Body of pancreas (tissue), 4 donors: ENCODE data around the gene TEAD1. TPM values are rescaled to one million over a fixed set of nuclear protein-coding genes. Genes with fewer than 3 reads are reported as not detected.

Source experiments
- ATAC-seq: fragments of 150-250 bp; one replicate; pipeline ENCODE4 v1.9.1; 2016
- DNase-seq, 4 donors: peaks; one replicate each; pipeline ENCODE4 v3.0.0-alpha.2; 2019
- H3K27ac ChIP-seq, 4 donors: fragments of 200-600 bp; sonication (generic); 1 replicate in 3 of 4; 2 replicates in 1 of 4; pipeline versions ENCODE4 v1.5.1 to v1.6.1; 2016 to 2019; ENCODE audit warnings: mild to moderate bottlenecking in 1 of 4, mixed read lengths in 1 of 4, moderate library complexity in 1 of 4
- H3K27me3 ChIP-seq, 2 donors: fragments of 200-600 bp; sonication (generic); one replicate each; pipeline ENCODE4 v1.6.0; 2016; ENCODE audit warnings: mild to moderate bottlenecking in 1 of 2
- H3K36me3 ChIP-seq, 2 donors: fragments of 200-600 bp; sonication (generic); replicated peaks in 1 of 2; 2 replicates each; pipeline ENCODE4 v1.5.1; 2016; ENCODE audit warnings: low read depth in 2 of 2; ENCODE audit not compliant: insufficient read depth in 1 of 2
- H3K4me1 ChIP-seq: fragments of 200-600 bp; sonication (generic); one replicate; pipeline ENCODE4 v1.6.0; 2016
- H3K4me3 ChIP-seq, 2 donors: fragments of 200-600 bp; sonication (generic); 1 replicate in 1 of 2; 2 replicates in 1 of 2; pipeline ENCODE4 v1.5.1; 2016 to 2019
- H3K9me3 ChIP-seq, 3 donors: fragments of 200-600 bp; sonication (generic); 1 replicate in 2 of 3; 2 replicates in 1 of 3; pipeline ENCODE4 v1.5.1; 2016
- CTCF ChIP-seq, 7 experiments: fragments of 450-650 bp in 4 of 7; fragments of 200-600 bp in 3 of 7; sonication (generic) in 3 of 7; IDR thresholded peaks; one replicate each; pipeline ENCODE4 v1.5.1; 2016 to 2019; ENCODE audit warnings: antibody characterized with exemption in 7 of 7
- POLR2A ChIP-seq, 3 donors: fragments of 450-650 bp; IDR thresholded peaks; one replicate each; pipeline ENCODE4 v1.6.1; 2016; ENCODE audit warnings: antibody characterized with exemption in 3 of 3, mild to moderate bottlenecking in 2 of 3
- WGBS, 2 donors: methylation state at CpG; one replicate each; pipeline ENCODE4 v1.1.5; 2017; 5-methylcytosine and 5-hydroxymethylcytosine counted together
- intact Hi-C: fragments of 100-400 bp; cut with DNase I; formaldehyde crosslinking; loops from one replicate; pipeline ENCODE4 v1.15.1; 2023
- total RNA-seq, 2 donors: library from RNA; depleted of rRNA; stranded (reverse); fragments of >200 nt; gene quantifications; one replicate each; pipeline ENCODE4 v1.1.0, GENCODE V29; 2016

Gene TEAD1
- total RNA-seq, 2 donors from 2014 or later: 36.9 to 55.0 TPM

- TF ChIP-seq POLR2A (IDR thresholded peaks at IDR 0.05): no peak
- no peak for TF ChIP-seq CTCF (IDR thresholded peaks at IDR 0.05)
- intact Hi-C loops: no loop called here
- H3K27me3 ChIP-seq: no peaks in the 10 kb centered on the region
- DNase-seq (no peak), ATAC-seq (no peak)
- H3K9me3 ChIP-seq: no peaks in the 10 kb centered on the region
- H3K27ac ChIP-seq: no peak overlapping the region
- no peaks in the 10 kb centered on the region for H3K36me3 ChIP-seq
- H3K4me3 ChIP-seq: no peak overlapping the region
- WGBS, 2 donors: 91 to 93% methylated on average over 9 of the region's 9 CpGs
- H3K4me1 ChIP-seq: peaks cover 22% of the 10 kb centered on the region
Measured at GRCh38 chr11:12787847-12788246, 113.6 kb downstream of the TEAD1 start.

GRCh38 chr11:12789054-12789453 is 114.8 kb downstream of the TEAD1 start:
- H3K4me3 ChIP-seq: no peak overlapping the region
- 57 to 59% methylated on average over 1 of the region's 1 CpG for WGBS, 2 donors
- peaks cover 30% of the 10 kb centered on the region for H3K4me1 ChIP-seq
- intact Hi-C loops: no loop called here
- no peak for ATAC-seq
- no peak for DNase-seq
- H3K27me3 ChIP-seq: no peaks in the 10 kb centered on the region
- TF ChIP-seq POLR2A (IDR thresholded peaks at IDR 0.05): no peak
- TF ChIP-seq CTCF (IDR thresholded peaks at IDR 0.05): no peak
- H3K27ac ChIP-seq: no peak overlapping the region
- H3K36me3 ChIP-seq: no peaks in the 10 kb centered on the region
- H3K9me3 ChIP-seq: no peaks in the 10 kb centered on the region

GRCh38 chr11:12789596-12790215 is 115.5 kb downstream of the TEAD1 start:
- Histone ChIP-seq H3K9me3 (no peaks in the 10 kb centered on the region), H3K27me3 (no peaks in the 10 kb centered on the region), H3K4me1 (peaks cover 30% of the 10 kb centered on the region), H3K27ac (no peak overlapping the region), H3K4me3 (no peak overlapping the region), H3K36me3 (no peaks in the 10 kb centered on the region)
- no peak for TF ChIP-seq POLR2A (IDR thresholded peaks at IDR 0.05)
- TF ChIP-seq CTCF (IDR thresholded peaks at IDR 0.05): no peak
- intact Hi-C loops: no loop called here
- WGBS, 2 donors: 82 to 93% methylated on average over 6 to 9 of the region's 9 CpGs
- DNase-seq: no peak
- no peak for ATAC-seq

GRCh38 chr11:12790861-12791616 is 116.8 kb downstream of the TEAD1 start:
- WGBS, 2 donors: 60 to 73% methylated on average over 5 of the region's 5 CpGs
- ATAC-seq: no peak

More at GRCh38 chr11:12790861-12791616, 116.8 kb downstream of the TEAD1 start:
- peaks cover 20% of the 10 kb centered on the region for H3K4me1 ChIP-seq
- no peaks in the 10 kb centered on the region for H3K36me3 ChIP-seq
- H3K27ac ChIP-seq: no peak overlapping the region
- TF ChIP-seq CTCF (IDR thresholded peaks at IDR 0.05) (no peak), POLR2A (IDR thresholded peaks at IDR 0.05) (no peak)
- H3K9me3 ChIP-seq: no peaks in the 10 kb centered on the region
- intact Hi-C loops: no loop called here
- DNase-seq: no peak
- no peaks in the 10 kb centered on the region for H3K27me3 ChIP-seq
- no peak overlapping the region for H3K4me3 ChIP-seq
